Keratinocyte (primary cell): ENCODE results near the gene BMPER. TPM values are rescaled to one million over a fixed set of nuclear protein-coding genes. Genes with fewer than 3 reads are reported as not detected.

ENCODE experiments used
- DNase-seq: peaks from one replicate; pipeline ENCODE4 v3.0.0-alpha.2; 2011; ENCODE audit warnings: low read depth, missing footprints, low spot score
- FAIRE-seq: peaks from 2 replicates; lab custom pipeline; 2011; peaks lifted over from hg19 to GRCh38; lab: Jason Lieb, UNC
- H2AFZ ChIP-seq: 2 replicates; pipeline ENCODE4 v1.6.0; 2012; ENCODE audit warnings: low read length, control low read depth, inconsistent platforms; ENCODE audit not compliant: control insufficient read depth
- H3K27ac ChIP-seq: 2 replicates; pipeline ENCODE4 v1.5.1; 2011; ENCODE audit warnings: low read length; ENCODE audit not compliant: control insufficient read depth, insufficient read depth
- H3K27me3 ChIP-seq: 3 replicates; pipeline ENCODE4 v1.6.0; 2011; ENCODE audit warnings: low read length; ENCODE audit not compliant: control insufficient read depth, insufficient read depth; ENCODE audit errors: extremely low read depth
- H3K36me3 ChIP-seq, 2 experiments: 2 replicates in 1 of 2; 3 replicates in 1 of 2; pipeline ENCODE4 v1.5.1; 2011; ENCODE audit warnings: low read length in 2 of 2, mild to moderate bottlenecking in 1 of 2; ENCODE audit not compliant: control insufficient read depth in 2 of 2, insufficient read depth in 2 of 2; ENCODE audit errors: extremely low read depth in 1 of 2
- H3K4me1 ChIP-seq: 3 replicates; pipeline ENCODE4 v1.5.1; 2011; ENCODE audit warnings: low read length; ENCODE audit not compliant: control insufficient read depth, insufficient read depth; ENCODE audit errors: extremely low read depth
- H3K4me2 ChIP-seq: 3 replicates; pipeline ENCODE4 v1.6.0; 2011; ENCODE audit warnings: low read depth, low read length; ENCODE audit not compliant: control insufficient read depth, insufficient read depth; ENCODE audit errors: extremely low read depth
- H3K4me3 ChIP-seq, 3 experiments: fragments of 200-600 bp in 1 of 3; sonication (generic) in 1 of 3; 2 replicates in 2 of 3; 3 replicates in 1 of 3; pipeline ENCODE4 v1.5.1; 2011 to 2016; ENCODE audit warnings: low read length in 3 of 3, mild to moderate bottlenecking in 3 of 3, control low read depth in 2 of 3, inconsistent platforms in 1 of 3, low read depth in 1 of 3, mixed read lengths in 1 of 3, mixed run types in 1 of 3, moderate library complexity in 1 of 3; ENCODE audit not compliant: control insufficient read depth in 2 of 3, insufficient read depth in 2 of 3; ENCODE audit errors: extremely low read depth in 1 of 3
- H3K79me2 ChIP-seq: 2 replicates; pipeline ENCODE4 v1.6.0; 2012; ENCODE audit warnings: low read length; ENCODE audit not compliant: control insufficient read depth, insufficient read depth
- H3K9ac ChIP-seq: 3 replicates; pipeline ENCODE4 v1.6.0; 2011; ENCODE audit warnings: low read length; ENCODE audit not compliant: control insufficient read depth, insufficient read depth; ENCODE audit errors: extremely low read depth
- H3K9me1 ChIP-seq: 3 replicates; pipeline ENCODE4 v1.6.0; 2011; ENCODE audit warnings: low read length; ENCODE audit not compliant: control insufficient read depth, insufficient read depth; ENCODE audit errors: extremely low read depth
- H3K9me3 ChIP-seq: 2 replicates; pipeline ENCODE4 v1.5.1; 2012; ENCODE audit warnings: low read depth, low read length; ENCODE audit not compliant: control insufficient read depth
- H4K20me1 ChIP-seq: 3 replicates; pipeline ENCODE4 v1.6.0; 2011; ENCODE audit warnings: low read length; ENCODE audit not compliant: control insufficient read depth, insufficient read depth; ENCODE audit errors: extremely low read depth
- EZH2 ChIP-seq: IDR thresholded peaks from one replicate; pipeline ENCODE4 v1.6.1; 2012; ENCODE audit warnings: inconsistent platforms, mild to moderate bottlenecking, low read length, moderate library complexity
- dilution Hi-C: fragments of 300-500 bp; cut with MboI; formaldehyde crosslinking; loops from one replicate; pipeline ENCODE4 v1.7.0; 2020; ENCODE audit warnings: low sequenced_read_pairs; ENCODE audit not compliant: extremely low pct_ligation_motif_present
- polyA plus RNA-seq, 5 experiments: library from polyadenylated mRNA; depleted of rRNA in 3 of 5; stranded (reverse) in 3 of 5; stranded (forward) in 1 of 5; unstranded in 1 of 5; fragments of >200 nt; gene quantifications; 1 replicate in 1 of 5; 2 replicates in 3 of 5; 3 replicates in 1 of 5; pipeline versions ENCODE4 v1.2.1 to v1.2.3, GENCODE V29; 2011 to 2012; ENCODE audit warnings: missing spikeins in 2 of 5, low read depth in 1 of 5, low replicate concordance in 1 of 5
- TF ChIP-seq, protein P1 (sequence below), 3 experiments: IDR thresholded peaks in 1 of 3; conservative IDR thresholded peaks in 1 of 3; optimal IDR thresholded peaks in 1 of 3; 2 replicates in 2 of 3; 3 replicates in 1 of 3; pipeline versions ENCODE3 to v1.5.1; 2011; ENCODE audit warnings: low read length in 3 of 3, mild to moderate bottlenecking in 3 of 3, moderate library complexity in 2 of 3, control low read depth in 1 of 3, inconsistent platforms in 1 of 3; ENCODE audit not compliant: insufficient read depth in 2 of 3; ENCODE audit errors: extremely low read depth in 1 of 3

Gene BMPER
- polyA plus RNA-seq, 1 donor (not counting 4 experiments of a cell fraction or from before 2014, with no cell fraction given) = 0.67 TPM

DNA sequence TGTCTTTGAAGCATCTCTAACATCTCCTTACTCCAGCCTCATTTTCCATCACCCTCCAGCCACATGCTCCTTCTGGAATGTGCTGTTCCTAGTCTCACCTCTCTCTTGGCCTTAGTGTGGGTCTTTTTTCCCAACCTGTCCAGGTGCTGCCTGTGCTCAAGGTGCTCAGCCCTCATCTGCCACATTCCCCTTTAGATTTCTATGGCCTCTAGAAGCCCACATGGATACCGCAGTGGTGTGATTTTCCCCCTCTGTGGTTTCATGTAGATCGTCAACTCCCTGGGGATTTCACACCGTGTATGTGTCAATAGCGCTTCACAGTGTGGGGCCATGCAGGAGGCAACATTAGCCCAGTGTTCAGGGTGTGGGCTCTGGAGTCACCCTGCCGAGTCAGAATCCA, 32.5 kb downstream of the BMPER start:
- no peak overlapping the region for H3K4me2 ChIP-seq
- no peak overlapping the region for H3K27ac ChIP-seq
- no peaks in the 10 kb centered on the region for H3K27me3 ChIP-seq
- H3K79me2 ChIP-seq = no peaks in the 10 kb centered on the region
- no peak overlapping the region for H3K9ac ChIP-seq
- TF ChIP-seq, protein P1, sequence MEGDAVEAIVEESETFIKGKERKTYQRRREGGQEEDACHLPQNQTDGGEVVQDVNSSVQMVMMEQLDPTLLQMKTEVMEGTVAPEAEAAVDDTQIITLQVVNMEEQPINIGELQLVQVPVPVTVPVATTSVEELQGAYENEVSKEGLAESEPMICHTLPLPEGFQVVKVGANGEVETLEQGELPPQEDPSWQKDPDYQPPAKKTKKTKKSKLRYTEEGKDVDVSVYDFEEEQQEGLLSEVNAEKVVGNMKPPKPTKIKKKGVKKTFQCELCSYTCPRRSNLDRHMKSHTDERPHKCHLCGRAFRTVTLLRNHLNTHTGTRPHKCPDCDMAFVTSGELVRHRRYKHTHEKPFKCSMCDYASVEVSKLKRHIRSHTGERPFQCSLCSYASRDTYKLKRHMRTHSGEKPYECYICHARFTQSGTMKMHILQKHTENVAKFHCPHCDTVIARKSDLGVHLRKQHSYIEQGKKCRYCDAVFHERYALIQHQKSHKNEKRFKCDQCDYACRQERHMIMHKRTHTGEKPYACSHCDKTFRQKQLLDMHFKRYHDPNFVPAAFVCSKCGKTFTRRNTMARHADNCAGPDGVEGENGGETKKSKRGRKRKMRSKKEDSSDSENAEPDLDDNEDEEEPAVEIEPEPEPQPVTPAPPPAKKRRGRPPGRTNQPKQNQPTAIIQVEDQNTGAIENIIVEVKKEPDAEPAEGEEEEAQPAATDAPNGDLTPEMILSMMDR (optimal IDR thresholded peaks at IDR 0.05 in 1 of 3, IDR thresholded peaks at IDR 0.05 in 1 of 3, conservative IDR thresholded peaks at IDR 0.05 in 1 of 3; ENCODE audit: extremely low read depth in 1 of 3, insufficient read depth in 2 of 3, low read length in 3 of 3) = no peak
- TF ChIP-seq EZH2 = no peak
- H3K9me1 ChIP-seq = no peaks in the 10 kb centered on the region
- H4K20me1 ChIP-seq = no peaks in the 10 kb centered on the region
- peaks cover 13% of the 10 kb centered on the region for H3K4me1 ChIP-seq
- H2AFZ ChIP-seq = no peak overlapping the region
- no peak for FAIRE-seq
- no peaks in the 10 kb centered on the region for H3K36me3 ChIP-seq
- H3K9me3 ChIP-seq = no peaks in the 10 kb centered on the region
- dilution Hi-C loops = no loop called here
- no peak for DNase-seq
- H3K4me3 ChIP-seq = no peak overlapping the region

GRCh38 chr7:33939121-33939520, 33.8 kb downstream of the BMPER start:
- dilution Hi-C loops = no loop called here
- H3K9me3 ChIP-seq = no peaks in the 10 kb centered on the region

More at GRCh38 chr7:33939121-33939520, 33.8 kb downstream of the BMPER start:
- Histone ChIP-seq H2AFZ (no peak overlapping the region), H3K4me1 (peaks cover under 1% of the 10 kb centered on the region), H3K79me2 (no peaks in the 10 kb centered on the region), H3K36me3 (no peaks in the 10 kb centered on the region), H3K27me3 (no peaks in the 10 kb centered on the region), H3K4me3 (no peak overlapping the region), H3K9ac (no peak overlapping the region), H3K27ac (no peak overlapping the region), H4K20me1 (no peaks in the 10 kb centered on the region), H3K4me2 (no peak overlapping the region), H3K9me1 (no peaks in the 10 kb centered on the region)
- no peak for DNase-seq
- no peak for FAIRE-seq
- TF ChIP-seq, protein P1 (optimal IDR thresholded peaks at IDR 0.05 in 1 of 3, IDR thresholded peaks at IDR 0.05 in 1 of 3, conservative IDR thresholded peaks at IDR 0.05 in 1 of 3; ENCODE audit: extremely low read depth in 1 of 3, insufficient read depth in 2 of 3, low read length in 3 of 3) = no peak
- no peak for TF ChIP-seq EZH2
